NK-92 (cell line): ENCODE results near the gene C10orf90.

Experiments used
- DNase-seq: peaks from one replicate; lab custom pipeline; 2025; ENCODE audit not compliant: unreplicated experiment; lab: John Stamatoyannopoulos, UW

The C10orf90 gene

DNA sequence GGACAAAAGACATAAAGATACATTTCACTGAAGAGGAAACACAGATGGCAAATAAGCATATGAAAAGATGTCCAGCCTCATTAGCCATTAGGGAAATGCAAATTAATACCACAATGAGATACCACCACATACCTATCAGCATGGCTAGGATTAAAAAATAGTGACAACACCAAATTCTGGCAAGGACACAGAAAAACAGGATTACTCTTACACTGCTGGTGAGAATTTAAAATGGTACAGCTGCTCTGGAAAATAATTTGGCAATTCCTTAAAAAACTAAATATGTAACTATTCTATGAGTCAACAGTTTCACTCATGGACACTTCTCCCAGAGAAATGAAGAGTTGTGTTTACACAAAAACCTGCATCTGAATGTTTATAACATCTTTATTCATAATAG, 121.1 kb downstream of the C10orf90 start:
- no peak for DNase-seq

DNA sequence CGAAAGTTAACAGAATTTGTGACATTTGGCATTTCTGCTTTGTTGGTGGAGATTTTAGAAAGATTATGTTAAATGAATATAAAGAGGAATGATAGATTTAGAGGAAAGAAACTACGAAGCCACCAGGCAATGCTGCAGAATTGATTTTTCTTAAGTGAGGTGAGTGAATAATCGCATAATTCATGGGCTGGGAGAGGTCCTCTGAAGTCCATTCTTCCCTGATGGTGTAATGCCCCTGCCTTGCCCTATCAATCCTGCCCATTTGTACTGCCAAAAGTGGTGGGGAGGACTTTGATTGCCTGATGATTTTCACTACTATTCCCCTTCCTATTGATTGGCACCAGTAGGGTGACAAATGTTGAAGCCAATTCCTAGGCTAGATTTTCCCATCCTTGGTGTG, 125.9 kb downstream of the C10orf90 start:
- DNase-seq: no peak

DNA sequence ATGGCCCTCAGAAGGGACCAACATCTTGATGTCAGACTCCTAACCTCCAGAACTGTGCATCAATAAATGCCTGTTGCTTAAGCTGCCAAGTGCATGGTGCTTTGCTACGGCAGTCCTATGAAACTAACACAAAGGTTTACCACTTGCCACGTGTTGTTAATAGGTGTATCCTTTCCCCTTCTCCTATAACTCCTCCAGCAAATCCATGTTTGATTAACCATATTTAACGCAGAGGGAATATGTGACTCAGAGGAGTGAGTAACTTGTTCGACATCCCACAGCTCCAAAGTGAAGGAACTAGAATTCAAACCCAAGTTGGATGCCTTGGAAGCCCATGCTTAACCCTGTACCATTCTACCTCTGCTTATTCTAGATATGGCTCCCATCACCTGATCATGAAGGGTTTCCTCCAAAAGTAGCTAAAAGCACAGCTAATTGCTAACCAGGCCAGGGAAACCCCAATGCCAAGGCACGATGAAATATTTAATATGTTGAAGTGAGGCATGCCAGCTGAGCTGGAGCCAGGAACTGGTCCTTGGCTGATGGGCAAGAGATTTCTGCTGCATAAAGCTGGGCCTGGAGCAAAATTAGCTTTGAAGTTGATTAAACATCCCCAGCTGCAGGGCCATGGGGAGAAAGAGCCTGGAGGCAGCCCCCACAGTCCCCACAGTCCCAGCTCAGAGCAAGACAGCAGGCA, 131.9 kb downstream of the C10orf90 start:
- no peak for DNase-seq

DNA sequence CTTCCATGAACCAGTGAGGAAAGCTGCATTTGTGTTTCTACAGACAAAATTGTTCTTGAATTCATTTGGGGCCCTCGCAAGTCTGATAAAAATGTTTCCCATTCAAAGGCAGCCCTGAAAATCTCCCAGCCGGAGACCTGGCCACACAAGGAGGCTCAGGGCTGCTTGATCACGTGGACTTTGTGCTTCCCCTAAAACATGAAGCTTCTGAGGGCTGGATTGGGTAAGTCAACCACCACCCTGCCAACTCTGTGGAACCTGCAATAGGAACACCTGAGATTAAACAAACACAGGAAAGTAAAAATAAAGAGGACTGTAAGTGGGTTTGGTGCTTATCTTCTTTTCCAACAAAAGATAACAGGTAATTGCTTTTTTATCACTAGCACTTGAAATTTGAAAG, 133.8 kb downstream of the C10orf90 start:
- DNase-seq: no peak

DNA sequence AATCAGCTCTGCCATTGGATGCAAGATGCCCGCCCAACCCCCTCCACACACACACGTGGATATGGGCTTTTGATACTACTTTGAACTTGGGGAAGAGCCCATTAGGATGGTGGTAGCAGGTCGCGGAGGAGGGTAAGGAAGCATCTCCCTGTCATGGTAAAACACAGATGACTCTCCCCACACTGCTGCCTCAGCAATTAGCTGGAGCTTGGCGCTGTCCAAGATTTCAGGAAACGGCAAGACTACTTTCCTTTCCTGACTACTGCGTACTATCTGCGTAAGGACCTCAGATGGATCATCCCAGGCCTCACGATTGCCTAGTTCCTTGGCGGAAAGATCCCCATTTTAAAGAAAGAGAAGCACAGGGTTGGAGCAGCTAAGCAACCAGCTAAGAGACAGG, 134.3 kb downstream of the C10orf90 start:
- no peak for DNase-seq

DNA sequence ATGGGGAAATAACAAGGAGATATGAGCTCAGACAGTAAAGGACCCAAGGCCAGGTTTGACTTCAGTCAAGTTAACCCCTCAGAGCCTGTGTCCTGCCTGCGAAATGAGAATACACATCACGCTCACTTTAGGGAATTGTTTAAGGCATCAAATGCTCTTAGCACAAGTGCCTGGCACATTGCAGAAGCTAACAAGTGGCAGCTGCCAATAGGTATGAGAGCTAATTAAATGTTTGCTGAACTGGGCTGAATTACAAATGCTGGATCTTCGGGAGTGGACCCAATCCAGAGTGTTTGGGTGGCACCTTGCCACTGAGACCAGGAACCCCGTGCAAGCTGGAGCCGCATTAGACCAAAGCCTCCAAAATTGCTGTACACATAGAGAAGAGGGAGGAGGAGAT, 136.8 kb downstream of the C10orf90 start:
- DNase-seq: no peak

DNA sequence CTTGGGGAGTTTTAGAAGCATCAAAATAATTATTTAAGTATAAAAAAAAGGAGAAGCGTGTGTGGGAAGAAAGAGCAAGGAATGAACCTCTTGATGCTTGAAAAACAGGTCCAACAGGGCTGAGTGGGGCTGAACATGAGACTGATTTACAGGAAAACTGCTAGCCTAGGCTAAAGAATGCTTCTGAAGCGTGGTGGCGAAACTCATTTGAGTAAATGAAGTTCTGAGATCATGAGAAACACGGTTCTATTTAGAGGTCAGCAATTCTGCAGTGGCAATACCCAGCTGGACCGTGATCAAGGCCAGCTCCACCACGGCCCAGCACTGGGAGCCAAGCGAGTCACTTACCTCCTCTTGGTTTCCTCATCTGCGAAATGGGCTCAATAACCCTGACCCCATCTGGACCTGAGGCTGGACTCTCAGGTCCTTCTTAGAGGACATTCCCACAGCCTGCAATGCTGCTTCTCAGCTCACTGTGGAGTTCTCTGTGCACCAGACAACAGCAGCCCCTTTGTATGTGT, 142.1 kb downstream of the C10orf90 start:
- DNase-seq: no peak

DNA sequence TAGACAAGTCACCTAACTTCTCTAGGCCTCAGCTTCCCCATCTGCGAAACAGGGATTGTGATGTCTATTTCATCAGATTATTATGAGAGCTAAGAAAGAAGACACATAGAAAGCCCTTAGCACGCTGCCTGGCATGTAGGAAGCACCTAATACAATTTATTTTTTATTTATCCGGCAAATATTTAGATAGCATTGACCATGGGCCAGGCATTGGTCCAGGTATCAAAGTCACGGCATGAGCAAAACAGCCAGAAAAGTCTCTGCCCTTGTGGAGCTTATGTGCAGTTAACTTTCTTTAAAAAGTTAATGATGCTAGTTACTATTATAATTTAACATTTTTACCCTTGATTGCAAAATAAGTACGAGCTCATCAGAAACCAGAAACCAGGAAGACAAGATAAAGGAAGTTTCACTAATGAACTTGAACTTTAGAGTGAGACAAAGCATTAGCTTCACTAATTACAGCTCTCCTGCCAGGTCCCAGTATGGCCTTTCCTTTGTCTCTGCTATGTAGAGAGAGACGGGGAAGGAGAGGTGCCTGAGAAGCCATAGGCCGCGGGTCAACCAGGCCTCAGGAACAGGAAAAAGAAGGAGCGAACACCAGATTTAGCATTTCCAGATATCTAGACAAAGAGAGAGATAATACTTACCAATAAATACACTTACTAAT, 142.7 kb downstream of the C10orf90 start:
- no peak for DNase-seq

DNA sequence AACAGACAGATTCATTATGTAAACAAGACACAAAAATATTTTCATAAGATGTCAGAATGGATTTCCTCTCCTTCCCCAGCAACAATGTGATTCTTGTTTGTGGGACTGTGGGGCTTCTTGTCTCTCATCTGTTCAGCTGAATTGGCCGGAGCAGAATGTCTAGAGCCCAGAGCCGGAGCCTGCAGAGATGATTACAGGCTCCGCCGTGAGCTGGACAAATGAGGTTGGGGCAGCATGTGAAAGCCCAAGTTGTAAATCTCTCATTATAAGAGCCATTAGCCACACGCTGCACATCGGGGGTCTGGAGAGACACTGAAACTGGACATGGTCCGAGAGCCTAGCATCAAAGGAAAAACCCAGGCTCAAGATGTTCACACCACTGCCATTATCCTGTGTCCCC, 145.2 kb downstream of the C10orf90 start:
- DNase-seq: no peak

DNA sequence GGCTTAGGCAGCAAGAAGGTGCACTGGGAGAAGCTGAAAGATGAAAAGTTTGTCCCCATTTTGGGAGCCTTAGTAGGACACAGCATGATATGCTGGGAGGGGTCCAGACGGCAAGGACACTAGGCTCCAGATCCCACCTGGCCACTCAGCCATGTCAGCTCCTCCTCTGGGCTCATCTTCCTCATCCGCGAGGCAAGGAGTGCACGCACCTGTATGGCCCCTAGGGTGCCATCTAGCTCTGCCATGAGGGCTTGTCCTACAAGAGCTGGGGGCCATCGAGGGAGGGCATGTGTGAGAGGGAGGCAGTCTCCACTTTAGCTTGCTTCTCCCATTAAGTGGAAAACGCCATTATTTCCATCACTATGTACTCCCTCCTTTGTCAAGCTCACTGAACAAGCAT, 146.0 kb downstream of the C10orf90 start:
- DNase-seq: no peak

DNA sequence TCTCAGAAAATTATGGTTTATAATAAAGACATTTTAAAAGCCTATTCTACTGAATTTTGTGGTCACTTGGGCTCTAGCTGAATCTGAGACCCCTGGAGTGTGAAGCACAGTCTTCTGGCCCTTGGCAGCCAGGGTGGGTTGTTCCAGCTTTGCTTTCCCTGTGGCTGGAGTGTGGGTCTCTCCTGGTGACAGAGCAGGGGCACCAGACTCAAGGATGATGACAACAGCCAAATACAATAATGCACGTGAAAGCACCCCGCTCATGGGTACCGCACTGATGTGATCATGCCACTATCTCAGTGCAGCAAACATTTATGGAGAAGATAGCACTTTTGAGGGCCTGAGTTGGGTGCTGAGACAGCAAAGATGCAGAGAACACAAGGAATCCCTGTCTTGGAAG, 147.4 kb downstream of the C10orf90 start:
- no peak for DNase-seq

DNA sequence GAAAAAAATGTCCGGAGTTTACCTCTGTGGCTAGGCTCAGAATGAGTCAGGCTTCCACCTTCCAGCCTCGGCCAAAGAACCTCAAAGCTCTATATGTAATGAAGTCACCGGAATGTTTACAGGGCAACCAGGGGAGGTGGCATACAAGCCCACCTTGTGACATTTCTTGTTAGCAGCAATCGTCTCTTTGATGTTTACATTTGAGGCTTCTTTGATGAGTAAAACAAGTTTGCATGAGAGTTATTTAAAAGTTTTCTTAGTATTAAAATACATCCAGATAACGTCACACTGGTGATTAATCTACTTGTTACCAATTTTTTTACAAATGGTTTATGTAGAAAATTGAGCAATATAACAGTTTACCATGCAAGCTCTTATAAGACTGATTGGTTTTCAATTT, 149.1 kb downstream of the C10orf90 start:
- no peak for DNase-seq

DNA sequence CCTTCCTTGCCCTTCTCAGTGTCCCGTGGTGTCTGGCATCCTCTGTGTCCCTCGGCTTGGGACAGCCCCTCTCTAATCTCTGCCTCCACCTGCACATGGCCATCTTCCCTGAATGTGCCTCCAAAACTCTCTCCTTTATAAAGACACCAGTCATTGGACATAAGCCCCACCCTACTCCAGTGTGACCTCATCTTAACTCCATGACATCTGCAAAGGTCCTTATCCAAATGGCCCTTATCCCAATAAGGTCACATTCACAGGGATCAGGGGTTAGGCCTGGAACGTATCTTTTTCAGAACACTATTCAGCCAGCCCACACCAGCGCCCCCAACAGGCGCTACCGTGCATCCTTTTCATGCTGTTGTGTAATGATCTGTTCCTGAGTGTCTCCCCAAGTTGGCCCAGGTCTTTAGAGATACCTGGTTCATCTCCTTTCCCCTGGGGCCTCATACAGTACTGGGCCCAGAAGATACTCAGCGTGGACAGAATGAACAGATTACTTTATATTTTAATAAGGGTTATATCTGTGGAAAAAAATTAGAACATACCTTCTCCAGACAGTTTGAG, 149.7 kb downstream of the C10orf90 start:
- no peak for DNase-seq

DNA sequence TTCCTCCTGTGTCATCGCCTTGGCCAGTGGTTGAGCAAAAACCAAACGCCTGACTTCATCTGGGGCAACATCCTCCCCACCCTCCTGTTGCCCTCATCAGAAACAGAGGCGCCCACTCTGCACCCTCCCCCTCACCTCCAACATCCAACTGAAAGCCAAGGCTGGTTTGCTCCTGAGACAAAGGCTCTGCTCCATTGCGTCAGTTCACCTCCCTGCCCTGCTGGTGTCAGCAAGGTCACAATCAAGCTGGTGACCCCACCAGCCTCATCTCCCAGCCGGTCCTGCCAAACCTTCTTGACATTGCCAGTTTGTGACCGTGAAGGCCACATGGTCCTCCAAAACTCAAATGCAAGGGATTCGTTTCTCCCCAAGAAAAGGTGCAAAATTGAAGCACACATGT, 150.5 kb downstream of the C10orf90 start:
- DNase-seq: no peak

DNA sequence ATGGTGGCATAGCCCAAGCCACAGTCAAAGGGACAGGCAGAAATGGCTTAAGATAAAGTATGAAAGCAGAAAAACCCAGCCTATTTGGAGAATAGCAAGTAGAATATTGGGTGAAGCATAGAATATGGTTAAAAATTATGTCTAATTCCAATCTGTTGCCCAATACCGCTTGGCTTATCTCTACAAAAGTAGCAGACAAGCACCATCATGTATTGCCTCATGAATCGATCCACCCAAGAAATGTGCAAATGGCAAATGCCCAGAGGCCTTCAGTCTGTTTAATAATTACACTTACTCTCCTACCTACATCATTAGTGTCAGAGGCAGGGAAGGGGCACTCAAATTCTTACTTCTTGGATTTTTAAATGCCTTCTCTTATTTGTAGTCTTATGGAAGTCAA, 151.3 kb downstream of the C10orf90 start:
- DNase-seq: no peak

DNA sequence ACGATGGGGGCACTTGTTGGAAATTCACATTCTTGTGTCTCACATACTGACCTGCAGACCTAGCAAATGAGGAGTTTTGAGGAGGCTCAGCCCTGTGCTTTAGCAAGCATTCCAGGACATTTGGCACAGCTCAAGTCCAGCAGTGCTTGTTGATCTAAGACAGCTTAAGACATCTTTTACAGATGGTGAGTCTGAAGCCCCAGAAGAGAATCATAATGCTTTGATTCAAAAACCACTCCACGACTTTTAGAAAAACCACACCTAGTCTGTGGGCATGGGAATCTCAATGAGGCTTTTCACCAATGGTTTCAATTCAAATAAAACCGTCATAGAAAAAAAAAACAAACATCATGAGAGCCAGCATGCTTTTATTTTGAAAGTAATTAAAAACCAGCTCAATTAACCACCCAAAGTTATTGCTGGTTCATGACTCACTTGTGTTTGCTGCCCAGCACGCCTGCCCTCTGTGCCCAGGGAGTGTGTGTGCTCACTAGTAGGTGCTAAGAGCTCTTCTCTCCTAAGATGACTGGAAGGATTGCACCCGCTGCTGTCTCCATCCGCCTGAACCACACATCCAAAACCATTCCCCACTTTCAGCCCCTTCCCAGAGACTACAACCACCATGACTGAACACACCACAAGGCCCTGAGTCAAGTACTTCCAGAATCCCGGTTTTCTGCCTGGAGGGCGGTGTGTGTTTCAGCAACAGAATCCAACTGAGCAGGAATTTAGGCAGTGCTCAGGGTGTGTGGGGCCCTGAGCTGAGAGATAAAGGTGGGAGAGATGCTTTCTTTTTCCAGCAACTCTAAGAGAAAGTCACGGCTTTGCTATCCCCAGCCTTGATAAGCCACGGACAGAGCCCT, 152.0 kb downstream of the C10orf90 start:
- no peak for DNase-seq

DNA sequence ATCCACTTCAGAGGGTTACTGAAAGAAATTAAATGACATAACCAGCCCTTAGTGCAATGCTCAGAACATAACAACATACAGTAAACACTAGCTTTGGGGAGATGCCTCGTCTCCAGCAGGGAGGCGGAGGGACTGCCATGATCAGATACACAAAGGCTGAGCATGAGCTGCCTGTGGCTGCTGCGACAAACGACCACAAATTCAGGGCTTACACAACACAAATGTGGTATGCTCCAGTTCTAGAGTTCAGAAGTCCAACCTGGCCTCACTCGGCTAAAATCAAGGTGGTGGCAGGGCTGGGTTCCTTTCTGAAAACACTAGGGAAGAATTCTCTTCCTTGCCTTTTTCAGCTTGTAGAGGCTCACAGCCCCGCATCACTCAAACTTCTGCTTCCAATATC, 154.0 kb downstream of the C10orf90 start:
- DNase-seq: no peak

DNA sequence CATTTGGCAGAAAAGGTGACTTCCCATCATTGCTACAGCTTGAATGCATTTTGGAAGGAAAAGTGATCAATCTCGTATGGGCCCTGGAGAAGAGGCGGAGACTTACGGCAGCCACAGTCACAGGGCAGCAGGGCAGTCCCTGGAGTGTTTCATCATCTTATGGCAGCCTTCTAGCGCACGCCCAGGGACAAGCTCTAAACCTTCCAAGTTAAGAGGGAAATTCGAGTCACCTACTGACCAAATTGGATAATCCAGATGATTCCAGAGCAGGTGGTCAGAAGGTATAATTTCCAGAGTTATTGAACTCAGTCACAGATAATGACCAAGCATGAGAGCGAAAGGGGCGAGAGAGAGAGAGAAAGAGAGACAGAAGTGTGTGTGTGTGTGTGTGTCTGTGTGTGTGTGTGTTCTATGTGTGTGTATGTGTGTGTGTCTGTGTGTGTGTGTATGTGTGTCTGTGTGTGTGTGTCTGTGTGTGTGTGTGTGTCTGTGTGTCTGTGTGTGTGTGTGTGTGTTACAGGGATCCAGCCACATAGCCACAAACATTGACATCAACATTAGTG, 158.5 kb downstream of the C10orf90 start:
- DNase-seq: no peak

DNA sequence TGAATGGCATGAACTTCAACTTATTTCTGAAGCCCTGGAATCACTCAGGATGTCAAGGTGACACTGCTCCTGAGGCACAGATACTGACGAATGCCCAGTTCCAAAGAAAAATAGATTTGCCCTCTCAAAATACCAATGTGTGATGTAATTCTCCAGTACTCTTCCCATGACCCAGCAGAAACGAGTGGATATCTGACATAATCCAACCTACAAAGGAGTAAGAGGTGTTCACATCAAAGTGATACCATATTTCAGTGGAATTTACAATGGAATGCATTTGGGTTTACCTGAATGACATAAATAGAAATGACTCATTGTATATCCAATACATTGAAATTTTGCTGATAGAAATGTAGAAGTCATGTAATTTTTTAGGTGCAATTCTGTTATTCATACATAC, 161.3 kb downstream of the C10orf90 start:
- no peak for DNase-seq

DNA sequence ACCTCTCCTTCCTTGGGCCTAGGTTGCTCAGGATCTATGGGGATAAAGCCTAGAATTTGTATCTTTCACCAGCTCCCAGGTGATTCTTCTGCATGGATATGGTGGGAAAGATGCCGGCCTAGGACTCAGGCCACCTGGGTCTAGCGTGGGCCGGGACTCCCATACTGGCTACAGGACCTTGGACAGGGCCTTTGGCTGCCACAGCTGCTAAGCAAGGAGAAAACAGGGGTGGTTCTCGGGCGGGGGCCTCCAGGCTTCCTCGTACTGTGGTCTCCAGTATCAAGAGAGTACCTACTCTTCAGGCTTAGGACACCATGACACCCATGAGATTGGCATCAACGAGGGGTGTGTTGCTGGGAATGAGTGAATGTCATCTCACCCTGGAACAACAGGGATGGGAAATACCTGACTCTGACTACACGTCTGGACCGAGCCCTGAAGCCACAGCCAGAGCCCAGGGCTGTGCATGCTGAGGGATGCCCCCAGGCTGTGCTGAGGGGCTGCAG, 161.9 kb downstream of the C10orf90 start:
- no peak for DNase-seq

DNA sequence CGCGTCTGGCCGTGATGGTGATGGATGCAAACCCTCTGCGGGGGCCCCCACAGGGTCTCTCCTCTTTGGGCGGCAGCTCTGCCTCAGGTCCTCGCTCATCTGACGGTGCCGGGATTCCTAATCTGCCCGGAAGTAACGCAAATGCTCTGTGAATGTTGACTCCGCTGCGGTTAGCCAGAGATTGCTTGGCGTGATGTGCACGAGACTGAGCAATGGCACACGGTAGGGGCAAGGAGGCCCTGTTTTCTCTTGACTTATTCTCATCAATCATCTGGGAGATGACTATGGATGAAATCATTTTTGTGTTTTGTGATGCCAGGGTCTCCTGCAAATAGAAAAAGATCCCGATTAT, 165.8 kb downstream of the C10orf90 start:
- DNase-seq: no peak
